A673 (cell line): ENCODE results near the gene SUPT3H.

Experiments used
- EZH2 ChIP-seq: fragments of 200-600 bp; sonication (generic); IDR thresholded peaks from 2 replicates; pipeline ENCODE4 v1.6.1; 2017; ENCODE audit warnings: borderline replicate concordance, low read depth, mild to moderate bottlenecking, mixed read lengths, antibody characterized with exemption, low read length; ENCODE audit not compliant: poor library complexity, severe bottlenecking
- TF ChIP-seq, protein P1 (sequence below): fragments of 300-800, 200-600 bp; sonication (generic); conservative IDR thresholded peaks from 2 replicates; pipeline ENCODE4 v1.5.1; 2017; ENCODE audit warnings: low read depth, mild to moderate bottlenecking, antibody characterized with exemption, low read length, moderate library complexity, mixed read lengths

DNA sequence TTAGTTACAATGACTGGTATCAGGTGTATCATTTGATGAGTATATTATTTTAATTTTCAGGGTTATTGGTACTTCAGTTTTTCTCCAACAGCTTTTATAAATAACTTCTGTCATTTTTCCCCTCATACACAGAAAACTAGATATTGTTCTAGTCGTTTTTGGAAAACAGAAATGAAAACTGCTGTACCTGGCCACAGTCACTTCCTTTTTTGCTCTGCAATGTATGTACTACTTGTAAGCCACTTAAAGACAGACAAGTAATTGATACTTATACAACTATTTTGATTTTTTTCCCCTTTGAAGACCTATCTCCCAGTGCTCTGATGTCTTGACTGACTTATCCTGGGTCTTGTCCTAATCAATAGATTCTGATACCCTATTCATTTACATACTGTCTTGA lies 268.2 kb downstream of the SUPT3H start:
- TF ChIP-seq, protein P1, sequence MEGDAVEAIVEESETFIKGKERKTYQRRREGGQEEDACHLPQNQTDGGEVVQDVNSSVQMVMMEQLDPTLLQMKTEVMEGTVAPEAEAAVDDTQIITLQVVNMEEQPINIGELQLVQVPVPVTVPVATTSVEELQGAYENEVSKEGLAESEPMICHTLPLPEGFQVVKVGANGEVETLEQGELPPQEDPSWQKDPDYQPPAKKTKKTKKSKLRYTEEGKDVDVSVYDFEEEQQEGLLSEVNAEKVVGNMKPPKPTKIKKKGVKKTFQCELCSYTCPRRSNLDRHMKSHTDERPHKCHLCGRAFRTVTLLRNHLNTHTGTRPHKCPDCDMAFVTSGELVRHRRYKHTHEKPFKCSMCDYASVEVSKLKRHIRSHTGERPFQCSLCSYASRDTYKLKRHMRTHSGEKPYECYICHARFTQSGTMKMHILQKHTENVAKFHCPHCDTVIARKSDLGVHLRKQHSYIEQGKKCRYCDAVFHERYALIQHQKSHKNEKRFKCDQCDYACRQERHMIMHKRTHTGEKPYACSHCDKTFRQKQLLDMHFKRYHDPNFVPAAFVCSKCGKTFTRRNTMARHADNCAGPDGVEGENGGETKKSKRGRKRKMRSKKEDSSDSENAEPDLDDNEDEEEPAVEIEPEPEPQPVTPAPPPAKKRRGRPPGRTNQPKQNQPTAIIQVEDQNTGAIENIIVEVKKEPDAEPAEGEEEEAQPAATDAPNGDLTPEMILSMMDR, result no peak
- no peak for TF ChIP-seq EZH2
